GM06990 (cell line): Measurements from ENCODE around the gene OTUB2.

Experiments
- DNase-seq: peaks from one replicate; pipeline ENCODE4 v3.0.0-alpha.2; 2011; ENCODE audit not compliant: insufficient read length; ENCODE audit errors: extremely low read depth
- H3K27me3 ChIP-seq: replicated peaks from 2 replicates; pipeline ENCODE4 v1.6.0; 2011; ENCODE audit warnings: low read length; ENCODE audit not compliant: control insufficient read depth, insufficient read depth
- H3K36me3 ChIP-seq: 2 replicates; pipeline ENCODE4 v1.5.1; 2011; ENCODE audit warnings: low read length; ENCODE audit not compliant: control insufficient read depth, insufficient read depth
- H3K4me3 ChIP-seq: replicated peaks from 2 replicates; pipeline ENCODE4 v1.5.1; 2011; ENCODE audit warnings: low read depth, mild to moderate bottlenecking, control low read depth, low read length
- CTCF ChIP-seq: IDR thresholded peaks from 2 replicates; pipeline ENCODE4 v1.5.1; 2011; ENCODE audit warnings: low read length, control low read depth, mild to moderate bottlenecking, inconsistent platforms; ENCODE audit not compliant: insufficient read depth, poor library complexity, severe bottlenecking

OTUB2 gene

GRCh38 chr14:93986955-93987354 is 39.2 kb upstream of the OTUB2 start:
- no peak overlapping the region for H3K4me3 ChIP-seq
- no peaks in the 10 kb centered on the region; the same call in 1 of the 2 replicates for H3K27me3 ChIP-seq
- no peak for DNase-seq
- H3K36me3 ChIP-seq = no peaks in the 10 kb centered on the region
- TF ChIP-seq CTCF = no peak

- TF ChIP-seq CTCF = no peak
- no peaks in the 10 kb centered on the region for H3K36me3 ChIP-seq
- DNase-seq = no peak
- H3K27me3 ChIP-seq = no peaks in the 10 kb centered on the region; the same call in 1 of the 2 replicates
- no peak overlapping the region for H3K4me3 ChIP-seq
Measured at GRCh38 chr14:93987376-93987775, 38.8 kb upstream of the OTUB2 start.

- no peak overlapping the region for H3K4me3 ChIP-seq
- DNase-seq = no peak
- H3K36me3 ChIP-seq = no peaks in the 10 kb centered on the region
- H3K27me3 ChIP-seq = no peaks in the 10 kb centered on the region; the same call in 1 of the 2 replicates
- TF ChIP-seq CTCF = no peak
Measured at GRCh38 chr14:93987815-93988476, 38.2 kb upstream of the OTUB2 start.

- DNase-seq = no peak
Measured at GRCh38 chr14:93989939-93990338, 36.2 kb upstream of the OTUB2 start.

GRCh38 chr14:93991212-93991611 is 34.9 kb upstream of the OTUB2 start:
- H3K36me3 ChIP-seq = no peaks in the 10 kb centered on the region
- TF ChIP-seq CTCF = no peak
- no peak overlapping the region for H3K4me3 ChIP-seq
- no peaks in the 10 kb centered on the region for H3K27me3 ChIP-seq
- no peak for DNase-seq

More at GRCh38 chr14:93989939-93990338, 36.2 kb upstream of the OTUB2 start:
- no peaks in the 10 kb centered on the region for H3K27me3 ChIP-seq
- no peak overlapping the region for H3K4me3 ChIP-seq
- no peaks in the 10 kb centered on the region for H3K36me3 ChIP-seq
- no peak for TF ChIP-seq CTCF

- no peak for DNase-seq
- no peaks in the 10 kb centered on the region for H3K27me3 ChIP-seq
- H3K4me3 ChIP-seq = no peak overlapping the region
- no peaks in the 10 kb centered on the region for H3K36me3 ChIP-seq
- no peak for TF ChIP-seq CTCF
Measured at GRCh38 chr14:93991649-93992048, 34.5 kb upstream of the OTUB2 start.
